ENCODE measurements around the gene GPR156. TPM values are rescaled to one million over a fixed set of nuclear protein-coding genes. Genes with fewer than 3 reads are reported as not detected.

GPR156 gene
- total RNA-seq, 1 experiment from 2014 or later: 3.1 TPM

GRCh38 chr3:120148187-120148949 lies 136.7 kb downstream of the GPR156 start:
- Histone ChIP-seq H3K36me3 (ENCODE audit: control insufficient read depth, insufficient read depth, low read length) (no peaks in the 10 kb centered on the region; the same call in 1 of the 2 replicates), H3K27me3 (replicated peaks; ENCODE audit: control insufficient read depth, insufficient read depth, low read length) (no peaks in the 10 kb centered on the region), H3K4me3 (ENCODE audit: low read depth, low read length) (no peak overlapping the region), H3K9me3 (peaks cover 4% of the 10 kb centered on the region; the same call in 1 of the 2 replicates), H3K4me1 (peaks cover 54% of the 10 kb centered on the region)
- BruUV-seq (replicated peaks): no TSS peak
- Mint-ChIP-seq H3K4me3 (ENCODE audit: unreplicated experiment) (peak overlapping the region; percentile 18), H3K27ac (ENCODE audit: unreplicated experiment) (peak overlapping the region; percentile 63), H3K9me3 (ENCODE audit: unreplicated experiment) (no peaks in the 10 kb centered on the region), H3K4me1 (ENCODE audit: low read depth, unreplicated experiment) (peaks cover 50% of the 10 kb centered on the region), H3K36me3 (ENCODE audit: insufficient read depth, unreplicated experiment) (peaks cover 12% of the 10 kb centered on the region), H3K27me3 (ENCODE audit: insufficient read depth, unreplicated experiment) (no peaks in the 10 kb centered on the region)
- ChIA-PET POLR2A (interaction anchor here (0.6 to 6.0 kb wide), 4 partner anchors 11 to 53 kb away, joined by 3 to 58 read pairs (median 6); partner anchors contain the start of gene GSK3B), CTCF (interaction anchor here (1.6 kb wide), 1 partner anchor 12 kb away, joined by 7 read pairs; no protein-coding TSS in a partner anchor)
- TF ChIP-seq CTCF (IDR thresholded peaks at IDR 0.05; ENCODE audit: insufficient read depth in 1 of 2, low read depth in 1 of 2, low read length in 1 of 2, severe bottlenecking in 1 of 2, unreplicated experiment in 1 of 2): no peak
- intact Hi-C loops (cut with micrococcal nuclease; ENCODE audit: unreplicated experiment): no loop called here
- DNase-seq: no peak

DNA sequence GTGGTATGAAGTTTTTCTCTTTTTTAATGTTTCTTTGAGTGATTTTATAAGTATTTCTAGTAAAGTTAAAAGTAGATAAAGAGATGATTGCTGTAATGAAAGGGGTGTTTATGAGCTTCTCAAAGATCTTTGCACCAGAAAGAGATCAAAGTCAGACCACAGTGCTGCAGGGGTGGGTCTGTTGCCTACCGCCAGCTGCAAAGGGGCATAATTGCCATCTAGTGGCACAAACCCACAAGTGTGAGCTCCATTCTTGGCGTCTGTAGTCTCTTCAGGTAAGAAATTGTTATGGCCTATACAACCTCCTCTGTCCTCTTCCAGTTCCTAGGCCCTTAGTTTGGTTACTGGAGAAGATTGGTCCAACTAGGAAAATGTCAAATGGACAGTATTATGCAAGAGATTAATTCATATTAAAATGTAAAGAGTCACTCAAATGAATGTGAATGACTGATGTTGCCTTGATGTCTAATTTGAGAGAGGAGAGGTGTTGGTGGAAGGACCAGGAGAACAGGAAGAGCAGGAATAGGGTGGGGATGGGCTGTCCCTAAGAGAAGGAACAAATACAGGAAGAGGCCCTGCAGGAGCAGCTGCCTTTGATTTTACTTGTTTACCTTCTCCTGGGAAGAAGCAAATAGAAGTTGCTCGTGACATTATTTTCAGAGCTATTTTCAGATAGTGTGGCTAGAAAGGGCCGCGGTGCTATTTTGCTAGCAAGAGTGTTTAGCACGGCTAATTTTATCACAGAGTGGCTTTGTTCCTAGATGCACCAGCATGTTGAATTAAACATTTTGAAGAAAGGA lies 137.8 kb downstream of the GPR156 start:
- H3K4me1 ChIP-seq: peaks cover 55% of the 10 kb centered on the region
- Mint-ChIP-seq H3K4me3 (ENCODE audit: unreplicated experiment) (peak overlapping the region; percentile 18), H3K27me3 (ENCODE audit: insufficient read depth, unreplicated experiment) (no peaks in the 10 kb centered on the region), H3K9me3 (ENCODE audit: unreplicated experiment) (no peaks in the 10 kb centered on the region), H3K36me3 (ENCODE audit: insufficient read depth, unreplicated experiment) (peaks cover 12% of the 10 kb centered on the region), H3K4me1 (ENCODE audit: low read depth, unreplicated experiment) (peaks cover 51% of the 10 kb centered on the region), H3K27ac (ENCODE audit: unreplicated experiment) (peak overlapping the region; percentile 96)
- H3K27me3 ChIP-seq (replicated peaks; ENCODE audit: control insufficient read depth, insufficient read depth, low read length): no peaks in the 10 kb centered on the region
- peaks cover 4% of the 10 kb centered on the region; the same call in 1 of the 2 replicates for H3K9me3 ChIP-seq
- no peak overlapping the region for H3K4me3 ChIP-seq (ENCODE audit: low read depth, low read length)
- DNase-seq: peak; percentile 76 to 80
- H3K36me3 ChIP-seq (ENCODE audit: control insufficient read depth, insufficient read depth, low read length): no peaks in the 10 kb centered on the region; the same call in 1 of the 2 replicates
- ChIA-PET CTCF (interaction anchor here (1.1 to 1.6 kb wide), 2 partner anchors 13 to 255 kb away, joined by 3 to 7 read pairs; no protein-coding TSS in a partner anchor), POLR2A (interaction anchor here (0.8 to 6.0 kb wide), 3 partner anchors 13 to 52 kb away, joined by 3 to 58 read pairs (median 10); partner anchors contain the start of gene GSK3B)
- no peak for TF ChIP-seq CTCF (IDR thresholded peaks at IDR 0.05; ENCODE audit: insufficient read depth in 1 of 2, low read depth in 1 of 2, low read length in 1 of 2, severe bottlenecking in 1 of 2, unreplicated experiment in 1 of 2)
- BruUV-seq (replicated peaks): no TSS peak
- intact Hi-C loops (cut with micrococcal nuclease; ENCODE audit: unreplicated experiment): loop anchor here (1.0 kb wide), 1 partner anchor 13 kb away; no protein-coding TSS in a partner anchor
